ENCODE data around the gene TNFSF13B. TPM values are rescaled to one million over a fixed set of nuclear protein-coding genes. Genes with fewer than 3 reads are reported as not detected.
A peak's percentile ranks its signal among the peaks of the same experiment; 100 is the strongest.

The TNFSF13B gene
- total and polyA plus RNA-seq, 3 donors from 2014 or later: 2.5 to 3.7 TPM; not detected in 1

DNA sequence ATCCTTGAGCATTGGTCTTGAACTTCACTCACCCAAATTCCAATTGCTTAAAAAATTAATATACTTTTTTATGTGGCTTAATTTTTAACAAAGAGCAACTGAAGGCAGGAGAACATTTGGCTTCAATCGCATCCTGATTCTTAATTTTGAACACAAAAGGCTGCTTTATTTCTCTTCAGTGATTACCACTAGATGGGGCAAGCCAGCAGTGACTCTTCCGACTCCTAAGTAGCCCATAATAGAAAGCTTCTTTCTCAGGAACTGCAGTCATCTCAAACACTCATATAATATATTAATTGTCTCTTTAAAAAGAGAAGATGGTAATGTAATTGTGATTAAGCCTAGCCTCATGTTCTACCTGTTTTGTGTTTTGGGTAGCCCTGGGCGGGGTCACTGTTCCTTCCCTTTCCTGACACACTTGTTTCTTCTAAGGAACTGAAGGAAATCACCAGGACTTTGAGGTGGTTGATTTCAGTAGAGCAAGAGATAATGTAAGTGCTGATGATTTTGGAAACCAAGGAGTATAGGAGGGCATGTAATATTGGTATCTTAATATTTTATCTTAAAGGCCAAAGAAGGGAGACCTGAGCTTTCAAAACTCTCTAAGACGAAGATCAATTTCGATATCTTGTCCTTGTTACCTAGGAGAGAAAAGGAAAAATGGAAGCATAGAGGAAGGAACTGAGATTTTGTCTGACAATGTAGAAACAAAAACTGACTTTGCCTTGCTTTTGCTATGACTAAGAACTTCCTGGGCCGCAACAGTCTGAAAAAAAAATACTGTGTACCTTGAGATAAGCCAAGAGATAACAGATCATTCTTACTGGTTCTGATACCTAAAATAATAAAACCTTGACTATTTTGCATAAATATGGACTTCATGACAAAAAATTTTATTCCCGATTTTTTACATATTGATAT is 73.1 kb downstream of the TNFSF13B start:
- H3K4me3 ChIP-seq: no peak overlapping the region
- H3K4me1 ChIP-seq: no peaks in the 10 kb centered on the region
- WGBS, 2 donors: 70 to 78% methylated on average over 7 of the region's 7 CpGs
- intact Hi-C loops (cut with DNase I; ENCODE audit: low total_unique reads): no loop called here
- H3K27me3 ChIP-seq: no peaks in the 10 kb centered on the region
- no peaks in the 10 kb centered on the region for H3K9me3 ChIP-seq
- TF ChIP-seq POLR2A (IDR thresholded peaks at IDR 0.05) (no peak), CTCF (IDR thresholded peaks at IDR 0.05) (peak in 1 of 3 experiments; percentile 31)
- H3K36me3 ChIP-seq (ENCODE audit: low read depth, missing control alignments): no peaks in the 10 kb centered on the region
- DNase-seq: peak; percentile 17
- H3K27ac ChIP-seq: no peak overlapping the region

DNA sequence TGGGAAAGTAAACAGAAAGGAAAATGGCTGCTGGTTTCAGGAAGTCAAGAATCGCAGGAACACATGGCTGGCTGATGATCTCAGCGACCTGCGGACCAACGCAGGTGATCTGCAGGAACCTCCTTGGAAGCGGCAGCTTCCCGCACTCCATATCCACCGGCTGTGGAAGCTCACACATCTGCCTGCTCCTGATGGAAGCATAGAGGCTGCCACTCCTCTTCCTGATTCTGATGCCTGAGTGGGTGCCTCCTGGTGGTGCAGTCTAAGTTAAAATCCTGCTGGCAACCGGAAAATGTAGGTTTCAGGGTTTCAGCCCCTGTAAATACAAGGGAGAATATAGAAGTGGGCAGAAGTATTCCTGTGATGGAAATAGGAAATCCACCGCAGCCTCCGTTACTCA is 75.5 kb downstream of the TNFSF13B start:
- no peak for DNase-seq
- no peak overlapping the region for H3K4me3 ChIP-seq
- intact Hi-C loops (cut with DNase I; ENCODE audit: low total_unique reads): no loop called here
- TF ChIP-seq POLR2A (IDR thresholded peaks at IDR 0.05) (no peak), CTCF (IDR thresholded peaks at IDR 0.05) (no peak)
- no peaks in the 10 kb centered on the region for H3K36me3 ChIP-seq (ENCODE audit: low read depth, missing control alignments)
- 52 to 75% methylated on average over 10 of the region's 10 CpGs for WGBS, 2 donors
- H3K27ac ChIP-seq: no peak overlapping the region
- H3K4me1 ChIP-seq: no peaks in the 10 kb centered on the region
- H3K9me3 ChIP-seq: no peaks in the 10 kb centered on the region
- no peaks in the 10 kb centered on the region for H3K27me3 ChIP-seq

- TF ChIP-seq CTCF (IDR thresholded peaks at IDR 0.05) (no peak), POLR2A (IDR thresholded peaks at IDR 0.05) (no peak)
- intact Hi-C loops (cut with DNase I; ENCODE audit: low total_unique reads): no loop called here
- DNase-seq: no peak
- Histone ChIP-seq H3K4me3 (no peak overlapping the region), H3K9me3 (no peaks in the 10 kb centered on the region), H3K4me1 (no peaks in the 10 kb centered on the region), H3K36me3 (ENCODE audit: low read depth, missing control alignments) (no peaks in the 10 kb centered on the region), H3K27me3 (no peaks in the 10 kb centered on the region), H3K27ac (no peak overlapping the region)
- WGBS, 2 donors: 51 to 63% methylated on average over 8 of the region's 8 CpGs
Measured at GRCh38 chr13:108346376-108346775, 76.9 kb downstream of the TNFSF13B start.

- no peak for DNase-seq
- H3K4me1 ChIP-seq: no peaks in the 10 kb centered on the region
- no peaks in the 10 kb centered on the region for H3K27me3 ChIP-seq
- H3K9me3 ChIP-seq: no peaks in the 10 kb centered on the region
- intact Hi-C loops (cut with DNase I; ENCODE audit: low total_unique reads): no loop called here
- H3K36me3 ChIP-seq (ENCODE audit: low read depth, missing control alignments): no peaks in the 10 kb centered on the region
- WGBS, 2 donors: 48 to 89% methylated on average over 1 of the region's 1 CpG
- H3K4me3 ChIP-seq: no peak overlapping the region
- H3K27ac ChIP-seq: no peak overlapping the region
- TF ChIP-seq CTCF (IDR thresholded peaks at IDR 0.05): no peak
- TF ChIP-seq POLR2A (IDR thresholded peaks at IDR 0.05): no peak
Measured at GRCh38 chr13:108349269-108349668, 79.8 kb downstream of the TNFSF13B start.

DNA sequence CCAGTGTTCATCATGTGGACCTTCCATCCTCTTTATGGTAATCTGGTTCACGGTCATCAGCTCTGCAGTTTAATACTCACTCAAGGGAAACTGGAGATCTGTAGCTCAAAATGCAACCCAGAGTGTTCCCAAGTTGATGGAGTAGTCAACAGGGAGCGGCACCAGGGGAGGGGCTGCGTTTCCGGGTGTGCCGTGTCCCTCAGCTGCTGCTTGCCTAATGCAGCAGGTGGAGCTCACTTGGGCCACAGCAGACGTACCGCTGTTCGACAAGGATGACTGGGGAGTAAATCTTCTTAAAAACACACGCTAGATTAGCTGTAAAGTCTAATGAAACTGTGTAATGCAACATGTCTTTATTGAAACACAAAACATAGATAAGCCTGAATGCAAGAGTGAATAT is 81.1 kb downstream of the TNFSF13B start:
- Histone ChIP-seq H3K9me3 (no peaks in the 10 kb centered on the region), H3K27me3 (no peaks in the 10 kb centered on the region), H3K36me3 (ENCODE audit: low read depth, missing control alignments) (no peaks in the 10 kb centered on the region), H3K4me1 (no peaks in the 10 kb centered on the region), H3K27ac (no peak overlapping the region), H3K4me3 (no peak overlapping the region)
- TF ChIP-seq POLR2A (IDR thresholded peaks at IDR 0.05): no peak
- intact Hi-C loops (cut with DNase I; ENCODE audit: low total_unique reads): no loop called here
- 77 to 81% methylated on average over 9 of the region's 9 CpGs for WGBS, 2 donors
- DNase-seq: no peak
